HG02759 (cell line): ENCODE data around the gene CALM3.

ENCODE experiments used
- ATAC-seq: cut with Tn5 transposase; IDR thresholded peaks from one replicate; pipeline ENCODE4 v1.9.1; 2021; ENCODE audit warnings: mild to moderate bottlenecking, moderate library complexity; ENCODE audit not compliant: unreplicated experiment

Gene CALM3

GRCh38 chr19:46599716-46600373 lies 1.3 kb upstream of the CALM3 start:
- ATAC-seq = no peak

- ATAC-seq = peak; percentile 79
Measured at GRCh38 chr19:46600384-46601317, 479 bp upstream of the CALM3 start.

GRCh38 chr19:46602392-46603194 lies 1.5 kb downstream of the CALM3 start:
- no peak for ATAC-seq

- no peak for ATAC-seq
Measured at GRCh38 chr19:46603195-46603637, 2.1 kb downstream of the CALM3 start.

- ATAC-seq = no peak
Measured at GRCh38 chr19:46603752-46604231, 2.7 kb downstream of the CALM3 start.

GRCh38 chr19:46604781-46605355 lies 3.7 kb downstream of the CALM3 start:
- ATAC-seq = no peak

- ATAC-seq = no peak
Measured at GRCh38 chr19:46605356-46605821, 4.3 kb downstream of the CALM3 start.

GRCh38 chr19:46606019-46606418 lies 4.9 kb downstream of the CALM3 start:
- ATAC-seq = no peak

GRCh38 chr19:46606681-46607447 lies 5.7 kb downstream of the CALM3 start:
- no peak for ATAC-seq

- ATAC-seq = no peak
Measured at GRCh38 chr19:46607448-46607841, 6.3 kb downstream of the CALM3 start.

GRCh38 chr19:46608178-46608577 lies 7.0 kb downstream of the CALM3 start:
- ATAC-seq = no peak

GRCh38 chr19:46608581-46609345 lies 7.6 kb downstream of the CALM3 start:
- ATAC-seq = no peak

GRCh38 chr19:46609511-46610412 lies 8.6 kb downstream of the CALM3 start:
- ATAC-seq = no peak

GRCh38 chr19:46610413-46610775 lies 9.3 kb downstream of the CALM3 start:
- no peak for ATAC-seq

GRCh38 chr19:46610851-46611770 lies 10.0 kb downstream of the CALM3 start:
- no peak for ATAC-seq

- no peak for ATAC-seq
Measured at GRCh38 chr19:46611776-46612175, 10.6 kb downstream of the CALM3 start.

GRCh38 chr19:46613525-46613924 lies 12.4 kb downstream of the CALM3 start:
- no peak for ATAC-seq
